Measurements from ENCODE around the gene MRPS10.

MRPS10 gene

DNA sequence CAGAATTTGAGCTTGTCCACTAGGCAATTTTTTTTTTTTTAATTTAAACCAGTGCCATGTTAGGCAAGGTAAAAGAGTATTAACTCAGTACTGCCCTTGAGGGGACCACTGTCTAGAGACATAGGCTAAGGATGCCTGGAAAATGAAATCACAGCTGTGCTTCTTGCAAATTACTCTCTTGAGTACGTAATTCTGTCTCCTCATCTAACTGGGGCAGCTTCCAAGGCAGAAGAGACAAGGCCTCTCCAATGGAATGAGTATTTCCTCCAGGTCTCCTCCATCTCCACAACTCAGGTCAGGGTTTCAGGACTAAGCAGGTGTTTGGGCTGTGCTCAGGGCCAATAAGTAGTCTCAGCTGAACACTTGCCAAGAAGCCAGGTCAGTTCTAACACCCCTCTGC lies 33.8 kb upstream of the MRPS10 start:
- TF ChIP-seq, protein P1, sequence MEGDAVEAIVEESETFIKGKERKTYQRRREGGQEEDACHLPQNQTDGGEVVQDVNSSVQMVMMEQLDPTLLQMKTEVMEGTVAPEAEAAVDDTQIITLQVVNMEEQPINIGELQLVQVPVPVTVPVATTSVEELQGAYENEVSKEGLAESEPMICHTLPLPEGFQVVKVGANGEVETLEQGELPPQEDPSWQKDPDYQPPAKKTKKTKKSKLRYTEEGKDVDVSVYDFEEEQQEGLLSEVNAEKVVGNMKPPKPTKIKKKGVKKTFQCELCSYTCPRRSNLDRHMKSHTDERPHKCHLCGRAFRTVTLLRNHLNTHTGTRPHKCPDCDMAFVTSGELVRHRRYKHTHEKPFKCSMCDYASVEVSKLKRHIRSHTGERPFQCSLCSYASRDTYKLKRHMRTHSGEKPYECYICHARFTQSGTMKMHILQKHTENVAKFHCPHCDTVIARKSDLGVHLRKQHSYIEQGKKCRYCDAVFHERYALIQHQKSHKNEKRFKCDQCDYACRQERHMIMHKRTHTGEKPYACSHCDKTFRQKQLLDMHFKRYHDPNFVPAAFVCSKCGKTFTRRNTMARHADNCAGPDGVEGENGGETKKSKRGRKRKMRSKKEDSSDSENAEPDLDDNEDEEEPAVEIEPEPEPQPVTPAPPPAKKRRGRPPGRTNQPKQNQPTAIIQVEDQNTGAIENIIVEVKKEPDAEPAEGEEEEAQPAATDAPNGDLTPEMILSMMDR (IDR thresholded peaks at IDR 0.05) = no peak

DNA sequence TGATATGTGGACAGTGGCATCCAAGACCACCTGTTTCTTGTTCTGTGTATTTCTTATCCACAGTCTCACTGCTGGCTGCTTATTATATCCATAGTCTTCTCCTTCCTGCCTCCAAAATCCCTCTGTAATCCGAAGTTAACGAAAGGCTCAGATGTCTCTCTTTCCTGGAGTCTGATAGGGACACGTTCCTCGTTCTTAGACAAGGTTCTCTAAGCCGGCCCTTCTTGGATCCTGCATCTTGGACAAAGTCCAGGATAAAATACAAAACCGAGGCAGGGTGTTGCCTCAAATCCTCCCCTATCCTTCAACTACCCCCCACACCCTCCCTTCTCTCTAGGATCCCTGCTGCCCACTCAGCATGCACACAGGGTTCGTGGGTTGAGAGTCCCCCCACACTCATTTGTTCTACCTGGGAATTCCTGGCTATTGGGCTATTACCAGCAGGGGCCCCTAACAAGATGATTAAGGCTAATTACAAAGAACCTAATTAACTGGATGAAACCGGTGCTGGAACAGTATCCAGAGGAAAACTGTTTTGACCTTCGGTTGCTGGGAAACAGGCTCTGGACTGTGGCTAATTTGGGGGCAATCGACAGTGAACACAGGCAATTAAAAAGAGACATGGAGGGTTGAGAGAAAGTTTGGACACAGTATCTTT lies 32.7 kb upstream of the MRPS10 start:
- TF ChIP-seq, protein P1 (IDR thresholded peaks at IDR 0.05) = no peak

DNA sequence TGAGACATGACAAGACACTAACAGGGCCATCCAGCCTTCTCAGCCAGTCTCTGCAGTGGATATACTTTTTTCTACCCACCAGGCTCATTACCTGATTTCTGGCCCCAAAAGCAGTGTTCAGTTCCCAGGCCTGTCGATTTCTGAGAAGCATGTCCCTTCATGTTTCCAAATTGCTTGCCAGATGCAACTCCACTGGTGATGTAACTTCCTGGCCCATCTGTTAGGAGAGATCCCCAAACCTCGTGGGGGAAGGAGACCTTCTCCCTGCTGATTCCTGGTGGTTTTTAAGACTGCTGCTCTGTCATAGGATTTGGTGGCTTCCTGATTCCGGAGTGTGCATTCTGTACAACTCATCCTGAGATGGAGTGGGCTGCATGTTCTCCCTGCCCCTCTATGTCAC lies 31.6 kb upstream of the MRPS10 start:
- TF ChIP-seq, protein P1 (IDR thresholded peaks at IDR 0.05) = no peak

DNA sequence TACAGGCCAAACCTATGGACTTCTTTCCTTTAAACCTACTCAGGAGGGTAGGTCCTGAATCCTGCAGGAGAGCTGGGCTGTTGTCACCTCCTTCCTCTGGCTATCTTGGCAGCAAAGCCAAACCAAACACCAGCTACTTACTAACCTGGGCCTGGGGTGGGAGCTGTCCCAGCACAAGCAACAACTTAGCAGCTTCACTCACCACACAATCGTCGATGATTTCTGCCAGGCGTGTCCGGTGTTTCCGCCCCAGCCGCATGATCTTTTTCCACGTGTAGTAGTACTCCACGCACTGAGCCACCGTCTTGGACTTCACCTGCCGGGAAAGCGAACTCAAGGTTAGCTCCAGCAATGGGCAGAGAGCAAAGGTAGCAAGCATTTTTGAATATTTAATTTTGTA lies 25.4 kb upstream of the MRPS10 start:
- TF ChIP-seq, protein P1 (IDR thresholded peaks at IDR 0.05) = no peak

DNA sequence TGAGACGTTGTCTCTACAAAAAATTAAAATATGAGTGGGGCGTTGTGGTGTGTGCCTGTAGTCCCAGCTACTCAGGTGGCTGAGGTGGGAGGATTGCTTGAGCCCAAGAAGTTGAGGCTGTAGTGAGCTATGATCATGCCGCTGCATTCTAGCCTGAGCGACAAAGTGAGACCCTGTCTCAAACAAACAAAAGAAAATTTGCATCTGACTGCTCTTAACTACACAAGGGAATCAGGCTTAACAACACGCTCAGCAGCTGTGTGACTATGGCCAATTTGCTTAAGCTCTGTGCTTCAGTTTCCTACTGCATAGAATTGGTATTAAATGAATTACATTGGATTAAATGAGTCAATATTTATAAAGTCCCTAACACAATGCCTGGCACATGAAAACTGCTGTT lies 24.3 kb upstream of the MRPS10 start:
- TF ChIP-seq, protein P1 (IDR thresholded peaks at IDR 0.05) = no peak

DNA sequence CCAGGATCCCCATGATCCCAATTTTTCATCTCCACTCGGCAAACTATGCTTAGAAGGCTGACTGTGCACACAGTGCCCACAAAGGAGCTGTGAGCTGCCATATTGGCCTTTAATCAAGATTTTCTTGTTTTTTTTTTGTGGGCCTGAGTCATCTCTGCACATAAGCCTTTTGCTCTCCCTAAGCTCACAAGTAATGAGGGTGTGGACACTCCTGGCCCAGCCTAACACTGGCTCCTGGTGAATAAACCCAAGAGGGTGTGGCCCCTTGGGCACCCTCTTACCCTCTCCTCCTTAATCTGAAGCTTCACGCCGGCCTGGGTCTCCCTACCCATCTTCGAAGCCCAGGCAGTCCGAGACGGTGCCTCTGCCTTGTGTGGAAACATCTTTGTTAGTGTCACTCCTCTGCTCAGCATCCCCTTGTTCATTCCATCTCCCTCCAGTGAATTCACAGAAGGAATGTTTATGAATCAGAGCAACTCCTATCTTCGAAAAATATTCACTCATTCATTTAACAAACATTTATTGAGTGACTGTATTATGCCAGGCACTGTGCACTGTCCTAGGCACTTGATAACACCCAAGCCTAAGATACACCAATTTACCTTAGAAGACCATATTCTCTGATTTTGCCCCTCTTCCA lies 22.2 kb upstream of the MRPS10 start:
- TF ChIP-seq, protein P1 (IDR thresholded peaks at IDR 0.05) = no peak

DNA sequence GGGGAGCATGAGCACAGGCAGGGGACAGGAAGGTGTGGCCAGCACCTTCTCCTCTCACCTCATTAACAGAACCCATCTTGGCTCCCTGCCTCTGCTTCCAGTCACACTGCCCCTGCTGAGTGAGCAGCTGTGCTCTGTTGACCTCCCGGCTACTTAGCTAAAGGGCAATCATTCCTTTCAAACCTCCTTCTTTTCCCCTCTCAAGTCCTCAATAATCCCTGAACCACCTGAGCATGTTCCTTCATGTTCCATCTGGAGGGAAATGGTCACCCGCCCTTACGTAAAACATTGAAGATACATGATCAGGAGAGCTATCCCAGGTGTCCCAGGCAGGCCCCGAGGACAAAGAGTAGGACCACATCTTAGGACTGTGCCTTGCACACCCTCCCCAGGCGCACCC lies 21.7 kb upstream of the MRPS10 start:
- TF ChIP-seq, protein P1 (IDR thresholded peaks at IDR 0.05) = no peak

Measured in LNCAP (cell line).